NCI-H128 (cell line): ENCODE measurements around the gene FUT7.

Experiments used
- DNase-seq: peaks from one replicate; lab custom pipeline; 2025; ENCODE audit not compliant: unreplicated experiment; lab: John Stamatoyannopoulos, UW

Gene FUT7

DNA sequence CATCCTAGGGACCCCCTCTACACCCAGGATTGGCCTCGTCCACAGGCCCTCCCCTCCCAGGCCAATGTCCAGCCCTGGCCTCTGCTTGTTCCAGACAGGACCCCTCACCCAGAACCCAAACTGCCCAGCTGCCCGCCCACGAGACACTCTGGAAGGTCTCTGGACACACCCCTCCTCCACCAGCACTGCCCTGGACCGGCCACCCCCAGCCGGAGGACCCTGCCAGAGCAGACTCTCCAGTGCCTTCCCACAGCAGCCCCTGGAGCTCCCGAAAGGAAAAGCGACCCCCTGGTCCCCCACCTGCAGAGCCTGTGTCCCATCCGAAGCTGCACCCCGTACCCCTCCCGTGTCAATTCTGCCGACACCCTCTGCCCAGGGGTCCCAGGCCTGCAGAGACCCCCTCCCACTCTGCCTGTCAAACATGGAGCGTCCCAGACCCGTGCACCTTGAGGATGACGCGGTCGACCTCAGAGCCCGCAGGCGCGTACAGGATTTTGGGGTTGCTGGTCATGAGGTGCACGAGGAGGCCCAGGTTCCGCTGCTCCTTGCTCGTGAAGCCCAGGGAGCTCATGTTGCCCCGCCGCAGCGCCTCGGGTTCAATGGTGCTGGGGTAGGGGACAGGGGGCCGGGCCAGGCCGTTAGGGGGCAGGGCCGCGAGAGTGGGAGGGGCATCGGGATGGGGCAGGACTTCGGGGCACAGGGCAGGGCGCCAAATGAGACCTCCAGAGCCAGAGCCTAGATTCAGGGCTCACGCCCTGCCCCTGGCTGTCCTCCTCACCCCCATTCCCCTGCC is 11.8 kb downstream of the FUT7 start:
- DNase-seq, result no peak

GRCh38 chr9:137018761-137019559 is 12.9 kb downstream of the FUT7 start:
- DNase-seq, result no peak

DNA sequence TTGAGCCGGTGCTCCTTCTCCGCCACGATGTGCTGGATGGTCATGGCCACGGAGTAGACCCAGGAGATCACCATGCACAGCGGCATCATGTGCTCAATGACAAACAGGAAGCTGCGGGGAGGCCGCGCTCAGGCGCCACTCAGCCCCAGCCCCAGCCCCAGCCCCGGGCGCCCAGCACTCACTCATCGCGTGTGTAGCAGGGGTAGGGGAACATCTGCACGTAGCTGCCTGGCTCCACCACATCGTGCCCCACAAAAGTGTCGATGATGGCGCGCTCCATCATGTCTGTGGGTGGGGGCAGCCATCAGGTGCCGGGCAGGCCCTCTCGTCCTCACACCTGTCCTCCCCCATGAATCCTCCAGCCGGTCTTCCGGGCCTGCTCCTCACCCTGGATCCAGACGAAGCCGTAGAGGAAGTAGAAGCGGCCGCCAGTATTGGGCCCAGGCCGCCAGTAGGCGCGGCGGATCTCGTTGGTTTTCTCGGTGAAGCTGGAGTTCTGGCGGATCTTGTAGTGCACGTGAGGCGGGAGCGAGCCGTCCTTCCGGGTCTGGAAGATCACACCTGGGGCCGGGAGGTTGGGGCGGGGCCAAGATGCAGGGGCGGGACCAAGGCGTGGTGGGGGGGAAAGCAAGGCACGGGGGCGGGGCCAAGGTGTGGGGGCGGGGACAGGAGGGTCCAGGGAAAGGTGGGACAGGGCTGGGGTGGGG is 13.9 kb downstream of the FUT7 start:
- no peak for DNase-seq

GRCh38 chr9:137017071-137017470 is 14.8 kb downstream of the FUT7 start:
- no peak for DNase-seq

DNA sequence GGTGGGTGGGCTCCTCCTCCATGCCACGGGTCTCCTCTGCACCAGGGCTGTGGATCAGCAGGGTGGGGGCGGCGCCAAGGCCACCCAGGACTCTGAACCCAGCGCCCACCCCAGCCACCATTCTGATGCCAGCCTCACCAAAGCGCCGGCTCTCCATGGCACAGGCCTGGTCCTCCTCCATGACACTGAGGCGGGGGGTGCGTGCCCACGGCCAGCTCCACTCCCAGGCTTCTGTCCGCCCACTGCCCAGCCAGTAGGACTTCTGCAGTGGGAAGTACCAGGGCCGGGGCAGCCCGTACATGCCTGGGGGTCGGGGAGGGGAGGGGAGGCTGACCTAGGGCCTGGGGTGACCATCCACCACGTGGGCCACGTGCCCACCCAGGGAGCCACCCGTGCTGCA is 15.5 kb downstream of the FUT7 start:
- no peak for DNase-seq

DNA sequence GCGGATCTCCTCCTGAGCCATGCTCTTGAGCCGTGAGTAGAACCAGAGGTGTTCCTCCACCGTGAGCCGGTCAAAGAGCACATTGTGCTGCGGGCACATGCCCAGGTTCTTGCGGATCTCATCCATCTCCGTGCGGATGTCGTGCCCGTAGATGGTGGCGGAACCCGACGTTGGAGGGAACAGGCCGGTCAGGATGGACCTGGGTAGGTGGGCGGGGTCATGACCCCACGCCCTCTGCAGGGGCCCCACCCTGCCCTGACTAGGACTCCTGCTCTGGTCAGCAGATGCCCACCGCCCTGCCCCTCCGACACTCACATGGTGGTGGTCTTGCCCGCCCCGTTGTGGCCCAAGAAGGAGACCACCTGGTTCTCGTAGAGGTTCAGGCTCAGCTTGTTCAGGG is 15.9 kb downstream of the FUT7 start:
- DNase-seq, result no peak

DNA sequence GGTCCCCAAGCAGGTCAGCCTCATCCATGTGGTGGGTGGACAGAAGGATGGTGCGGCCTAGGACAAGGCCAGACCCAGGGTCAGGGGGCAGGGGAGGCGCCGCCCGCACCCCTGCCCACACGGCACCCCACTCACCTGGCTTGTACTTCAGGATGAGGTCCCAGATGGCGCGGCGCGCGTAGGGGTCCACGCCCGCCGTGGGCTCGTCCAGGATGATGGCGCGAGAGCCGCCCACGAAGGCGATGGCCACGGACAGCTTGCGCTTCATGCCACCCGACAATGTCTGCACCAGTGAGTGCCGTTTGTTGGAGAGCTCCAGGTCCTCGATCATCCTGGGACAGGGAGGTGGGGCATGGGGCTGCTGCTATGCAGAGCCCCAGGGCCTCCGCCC is 16.4 kb downstream of the FUT7 start:
- no peak for DNase-seq

DNA sequence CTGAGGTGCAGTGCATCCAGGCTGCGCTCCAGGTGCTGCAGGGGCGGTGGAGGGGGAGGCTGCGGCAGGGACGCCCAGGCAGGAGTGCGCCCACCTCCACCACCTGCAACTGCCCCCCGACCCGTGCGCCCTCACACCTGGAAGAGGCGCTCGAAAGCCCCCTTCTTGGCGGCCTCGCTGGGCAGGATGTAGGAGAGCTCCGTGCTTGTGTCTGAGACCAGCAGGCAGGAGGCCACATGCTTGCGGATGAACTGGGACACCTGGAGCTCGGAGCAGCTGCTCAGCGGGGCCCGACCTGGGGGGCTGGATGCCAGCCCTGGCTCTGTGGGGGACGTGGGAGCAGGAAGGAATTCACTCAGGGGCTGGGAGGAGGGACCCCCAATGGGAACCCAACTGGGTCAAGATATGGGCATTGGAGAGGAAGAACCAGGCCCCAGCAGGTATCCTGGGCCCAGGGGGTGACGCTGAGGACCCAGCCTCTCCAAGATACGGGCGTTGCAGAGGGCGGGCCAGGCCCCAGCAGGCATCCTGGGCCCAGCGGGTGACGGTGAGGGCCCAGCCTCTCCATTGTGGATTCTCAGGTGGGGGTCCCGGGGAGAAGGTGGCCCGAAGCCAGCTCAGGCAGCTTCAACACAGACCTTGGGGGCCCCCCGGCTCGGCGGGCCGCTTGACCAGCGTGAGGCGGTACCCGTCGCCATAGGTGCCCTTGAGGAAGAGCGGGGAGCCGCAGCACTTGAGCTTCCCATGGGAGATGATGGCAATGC is 16.9 kb downstream of the FUT7 start:
- DNase-seq, result no peak

- no peak for DNase-seq
These were observed 17.7 kb downstream of the FUT7 start for GRCh38 chr9:137014166-137014565.

DNA sequence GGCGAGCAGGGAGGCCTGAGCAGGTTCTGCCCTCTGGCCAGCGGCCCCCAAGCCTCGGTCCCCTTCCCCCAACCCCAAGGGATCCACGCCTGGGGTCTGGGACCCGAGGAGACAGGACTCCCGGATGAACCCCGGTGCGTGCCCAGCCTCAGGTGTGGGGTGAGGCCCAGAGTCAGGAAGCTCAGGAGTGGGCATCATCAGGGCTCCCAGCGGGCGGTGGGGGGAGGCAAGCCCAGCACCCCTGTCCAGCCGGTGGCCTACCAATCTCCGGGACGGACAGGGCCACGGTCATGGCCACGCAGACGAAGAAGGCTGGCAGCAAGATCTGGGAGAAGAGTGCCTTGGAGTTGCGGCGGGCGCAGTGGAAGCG is 18.3 kb downstream of the FUT7 start:
- no peak for DNase-seq

DNA sequence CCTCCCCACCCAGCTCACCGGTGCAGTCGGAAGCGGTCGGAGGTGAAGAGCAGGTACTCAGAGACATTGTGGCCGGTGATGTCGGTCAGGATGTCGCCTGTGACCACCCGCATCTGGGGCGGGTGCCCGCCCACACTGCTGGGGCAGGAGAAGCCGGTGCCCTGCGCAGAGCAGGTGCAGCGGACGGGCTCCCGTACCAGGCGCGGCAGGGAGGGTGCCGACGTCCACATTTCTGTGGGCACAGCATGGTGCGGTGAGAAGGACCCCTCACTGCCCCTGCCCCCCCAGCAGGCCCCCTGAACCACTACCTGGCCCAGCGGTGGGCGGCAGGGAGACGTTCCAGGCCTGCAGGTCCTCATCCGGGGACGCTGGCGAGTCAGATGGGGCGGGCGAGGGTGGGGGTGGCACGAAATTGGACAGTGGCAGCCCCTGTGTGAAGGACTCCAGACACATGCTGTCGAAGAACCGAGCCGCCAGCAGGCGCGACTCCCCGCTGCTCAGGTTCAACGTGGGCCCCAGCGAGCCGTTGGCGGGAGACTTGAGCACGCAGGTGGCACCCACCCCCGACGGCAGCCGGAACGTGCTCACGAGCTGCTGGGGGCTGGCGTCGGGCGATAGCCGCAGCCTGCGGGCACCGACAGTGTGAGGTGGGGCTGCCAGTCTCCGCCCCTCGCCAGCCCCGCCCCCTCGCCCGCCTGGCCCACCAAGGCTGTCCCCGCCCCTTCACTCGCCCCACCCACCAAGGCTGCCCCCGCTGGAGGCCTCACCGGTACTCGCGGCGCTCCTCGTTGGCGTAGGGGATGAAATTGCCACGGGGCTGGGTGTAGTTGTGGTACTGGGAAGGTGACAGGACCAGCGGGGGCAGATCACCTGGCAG is 19.0 kb downstream of the FUT7 start:
- no peak for DNase-seq

GRCh38 chr9:137011907-137012675 is 19.8 kb downstream of the FUT7 start:
- no peak for DNase-seq

DNA sequence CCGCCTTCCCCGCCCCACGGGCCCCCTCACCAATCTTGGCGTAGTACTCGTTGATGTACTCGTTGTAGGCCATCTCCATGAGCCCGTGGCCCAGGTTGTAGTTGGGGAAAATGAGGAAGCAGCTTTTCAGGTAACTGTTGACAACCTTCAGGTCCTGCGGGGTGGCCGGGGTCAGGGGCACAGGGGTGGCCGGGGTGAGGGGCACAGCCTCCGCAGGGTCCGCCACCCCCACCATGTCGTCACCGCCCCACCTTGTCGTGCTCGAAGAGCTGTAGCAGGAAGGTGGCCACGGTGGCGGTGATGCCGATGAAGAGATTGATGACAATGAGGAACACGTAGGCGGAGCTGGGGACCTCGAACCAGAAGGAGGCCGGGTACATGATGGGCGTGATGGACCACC is 20.7 kb downstream of the FUT7 start:
- no peak for DNase-seq

GRCh38 chr9:137009938-137010732 is 21.8 kb downstream of the FUT7 start:
- DNase-seq, result no peak

DNA sequence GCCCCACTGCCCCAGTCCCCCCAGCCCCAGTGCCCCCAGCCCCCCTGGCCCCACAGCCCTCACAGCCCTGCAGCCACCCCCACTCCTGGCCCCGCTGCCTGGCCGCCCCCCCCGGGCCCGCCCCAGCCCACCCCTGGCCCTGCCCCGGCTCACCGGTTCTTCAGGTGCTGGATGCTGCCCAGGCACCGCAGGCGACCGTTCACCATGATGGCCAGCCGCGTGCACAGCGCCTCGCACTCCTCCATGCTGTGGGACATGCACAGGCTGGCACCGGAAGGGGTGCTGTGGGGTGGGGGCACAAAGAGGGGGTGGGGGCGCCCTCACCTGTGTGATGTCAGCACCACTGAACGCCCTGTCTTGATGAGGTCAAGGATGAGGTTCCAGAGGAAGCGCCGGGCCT is 22.7 kb downstream of the FUT7 start:
- no peak for DNase-seq

GRCh38 chr9:137008312-137008711 is 23.6 kb downstream of the FUT7 start:
- DNase-seq, result no peak

GRCh38 chr9:137007816-137008270 is 24.0 kb downstream of the FUT7 start:
- no peak for DNase-seq

- no peak for DNase-seq
These were observed 24.6 kb downstream of the FUT7 start for GRCh38 chr9:137007108-137007815.
